ENCODE measurements around the gene RABGGTA.

GRCh38 chr14:24297190-24297964, 26.0 kb upstream of the RABGGTA start:
- TF ChIP-seq, protein P1, sequence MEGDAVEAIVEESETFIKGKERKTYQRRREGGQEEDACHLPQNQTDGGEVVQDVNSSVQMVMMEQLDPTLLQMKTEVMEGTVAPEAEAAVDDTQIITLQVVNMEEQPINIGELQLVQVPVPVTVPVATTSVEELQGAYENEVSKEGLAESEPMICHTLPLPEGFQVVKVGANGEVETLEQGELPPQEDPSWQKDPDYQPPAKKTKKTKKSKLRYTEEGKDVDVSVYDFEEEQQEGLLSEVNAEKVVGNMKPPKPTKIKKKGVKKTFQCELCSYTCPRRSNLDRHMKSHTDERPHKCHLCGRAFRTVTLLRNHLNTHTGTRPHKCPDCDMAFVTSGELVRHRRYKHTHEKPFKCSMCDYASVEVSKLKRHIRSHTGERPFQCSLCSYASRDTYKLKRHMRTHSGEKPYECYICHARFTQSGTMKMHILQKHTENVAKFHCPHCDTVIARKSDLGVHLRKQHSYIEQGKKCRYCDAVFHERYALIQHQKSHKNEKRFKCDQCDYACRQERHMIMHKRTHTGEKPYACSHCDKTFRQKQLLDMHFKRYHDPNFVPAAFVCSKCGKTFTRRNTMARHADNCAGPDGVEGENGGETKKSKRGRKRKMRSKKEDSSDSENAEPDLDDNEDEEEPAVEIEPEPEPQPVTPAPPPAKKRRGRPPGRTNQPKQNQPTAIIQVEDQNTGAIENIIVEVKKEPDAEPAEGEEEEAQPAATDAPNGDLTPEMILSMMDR (IDR thresholded peaks at IDR 0.05): peak; percentile 45 to 48 (median 46)
- TF ChIP-seq POLR2A (IDR thresholded peaks at IDR 0.05): no peak

All from right lobe of liver (tissue), 4 donors.